HL-60 (cell line): ENCODE measurements around the gene CTIF.

Source experiments
- CTCF ChIP-seq: IDR thresholded peaks from one replicate; pipeline ENCODE4 v1.5.1; 2011; ENCODE audit warnings: low read length, control low read depth, inconsistent platforms; ENCODE audit not compliant: insufficient read depth
- REST ChIP-seq: IDR thresholded peaks from 2 replicates; pipeline ENCODE4 v1.6.1; 2012; ENCODE audit warnings: low read depth; ENCODE audit not compliant: insufficient replicate concordance
- SPI1 ChIP-seq: IDR thresholded peaks from 2 replicates; pipeline ENCODE4 v1.6.1; 2012; ENCODE audit warnings: low read depth, mild to moderate bottlenecking, borderline replicate concordance

GRCh38 chr18:48732767-48733424 lies 194.1 kb downstream of the CTIF start:
- TF ChIP-seq REST, result no peak
- TF ChIP-seq CTCF, result no peak
- no peak for TF ChIP-seq SPI1
